Measurements from ENCODE around the gene E2F1.

E2F1 gene

DNA sequence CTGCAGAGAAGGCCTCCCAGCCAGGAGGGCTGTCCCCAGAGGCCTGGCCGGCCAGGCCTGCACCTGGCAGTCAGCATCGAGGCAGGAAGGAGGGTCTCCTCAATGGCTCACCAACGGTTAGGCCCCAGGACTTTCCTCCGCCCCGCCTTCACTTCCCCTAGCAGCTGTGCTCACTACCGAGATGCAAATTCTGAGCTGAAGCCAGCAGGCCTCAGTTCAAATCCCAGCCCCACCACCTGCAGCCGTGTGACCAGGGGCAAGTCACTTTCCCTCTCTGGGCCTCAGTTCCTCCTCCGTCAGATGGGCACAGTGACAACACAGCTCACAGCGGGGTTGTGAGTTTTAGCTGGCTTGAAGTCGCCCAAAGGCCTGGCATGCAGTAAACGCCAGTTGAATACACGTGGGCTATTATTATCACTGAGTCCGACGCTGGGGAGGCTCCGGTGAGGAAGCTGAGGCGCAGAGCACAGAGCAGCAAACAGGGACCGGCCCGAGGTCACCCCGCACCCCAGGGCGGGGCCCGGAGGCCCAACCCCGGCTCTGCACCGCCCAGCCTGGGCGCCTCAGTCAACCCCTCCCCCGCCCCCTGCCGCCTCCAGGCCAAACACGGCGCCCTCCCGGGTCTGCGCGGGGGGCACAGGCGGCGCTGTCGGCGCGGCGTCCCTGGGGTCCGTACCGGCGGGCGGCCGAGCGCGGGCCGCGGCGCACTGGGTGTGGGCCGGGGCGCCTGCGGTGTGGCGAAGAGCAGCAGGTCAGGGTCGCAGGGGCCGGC is 671 bp downstream of the E2F1 start:
- peak; percentile 5 for DNase-seq

DNA sequence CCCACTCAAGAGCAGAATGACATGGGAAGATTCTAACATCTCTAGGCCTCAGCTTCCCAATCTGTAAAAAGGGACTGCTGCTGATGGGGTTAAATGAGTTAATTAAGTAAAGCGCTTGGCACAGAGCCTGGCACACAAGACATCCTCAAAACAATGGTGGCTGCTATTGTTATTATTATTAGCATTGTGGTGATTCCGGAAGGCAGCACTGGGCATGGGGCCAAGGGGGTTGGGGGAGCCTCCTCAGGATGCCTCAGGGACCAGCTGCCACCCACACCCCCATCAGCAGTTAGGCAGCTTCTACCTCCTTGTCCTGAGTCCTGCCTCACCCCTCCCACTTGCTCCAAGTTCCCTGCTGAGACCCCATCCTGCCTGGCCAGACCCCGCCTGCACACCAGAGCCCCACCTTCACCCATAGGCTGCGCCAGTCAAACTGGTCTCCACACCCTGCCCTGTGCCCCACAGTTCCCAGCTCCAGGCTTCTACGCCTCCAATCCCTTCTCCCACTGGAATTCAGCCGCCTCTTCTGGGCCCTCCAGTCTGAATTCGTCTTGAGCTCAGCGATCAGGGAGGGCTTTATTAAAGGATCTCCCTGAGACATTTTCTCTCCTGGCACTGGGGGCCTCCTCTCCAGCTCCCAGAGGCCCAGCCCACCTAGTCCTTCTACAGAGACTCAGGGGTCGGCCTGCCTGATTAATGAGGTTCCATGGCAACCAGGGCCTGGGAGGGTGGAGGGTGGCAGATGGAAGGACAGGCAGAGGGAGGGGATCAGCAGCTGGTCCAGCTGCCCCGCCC is 1.5 kb downstream of the E2F1 start:
- peak; percentile 39 for DNase-seq

DNA sequence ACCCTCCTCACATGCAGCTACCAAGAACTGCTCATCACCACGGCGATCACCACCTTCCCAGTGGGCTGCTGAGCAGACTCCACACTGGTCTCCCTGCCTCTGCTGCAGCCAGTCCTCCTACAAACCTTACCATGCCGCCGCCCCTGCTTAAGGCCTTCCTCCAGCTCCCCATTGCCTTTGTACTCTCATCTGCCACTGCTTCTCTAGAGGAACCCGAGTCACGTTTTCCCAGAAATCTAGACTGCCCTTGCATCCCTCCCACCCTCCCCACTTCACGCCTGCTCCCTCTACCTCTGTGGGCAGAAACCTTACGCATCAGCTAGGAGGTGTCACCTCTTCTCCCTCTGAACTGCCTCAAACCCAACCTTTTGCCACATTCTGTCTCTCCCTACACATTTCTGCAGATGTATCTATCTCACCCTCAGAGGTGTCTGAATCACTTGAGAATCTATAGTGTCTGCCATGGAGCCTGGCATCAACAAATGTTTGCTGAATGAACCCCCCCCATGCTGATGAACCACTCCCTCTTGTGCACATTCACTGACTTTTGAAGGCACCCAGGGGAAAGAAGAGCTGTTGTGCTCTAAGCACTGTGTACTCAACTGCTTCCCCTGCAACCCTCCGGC is 4.3 kb downstream of the E2F1 start:
- no peak for DNase-seq

DNA sequence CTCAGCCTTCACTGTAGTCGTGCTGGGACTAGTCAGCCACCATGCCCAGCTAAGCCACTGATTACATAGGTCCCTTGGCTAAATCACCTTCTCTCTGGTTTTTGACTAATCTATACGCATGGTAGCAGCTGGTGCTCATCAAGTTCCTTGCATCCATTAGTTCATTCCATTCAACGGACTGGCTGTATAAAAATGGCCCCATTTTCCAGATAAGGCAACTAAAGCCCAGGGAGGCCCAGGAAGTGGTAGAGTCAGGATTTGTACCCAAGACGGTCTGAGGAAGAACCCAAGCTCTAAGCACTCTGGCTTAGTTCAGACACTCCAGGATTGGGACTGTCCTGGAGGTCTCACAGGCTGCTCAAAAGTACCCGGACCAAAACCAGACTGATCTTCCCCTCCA is 4.9 kb downstream of the E2F1 start:
- DNase-seq = no peak

DNA sequence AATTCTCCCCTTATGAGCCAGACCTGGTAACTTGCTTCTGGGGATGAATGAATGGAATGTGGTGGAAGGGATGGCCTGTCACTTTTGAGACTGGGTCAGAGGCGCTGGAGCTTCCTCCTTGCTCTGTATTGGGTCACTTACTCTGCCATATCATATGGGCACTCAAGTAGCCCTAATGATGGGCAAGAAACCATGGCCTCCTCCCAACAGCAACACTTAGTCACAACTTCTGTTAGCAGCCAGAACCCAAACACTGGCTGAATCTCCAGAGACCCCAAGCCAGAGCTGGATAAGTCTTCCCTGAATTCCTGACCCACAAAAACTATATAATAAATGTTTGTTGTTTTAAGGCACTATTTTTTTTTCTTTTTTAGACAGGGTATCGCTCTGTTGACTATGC is 5.5 kb downstream of the E2F1 start:
- no peak for DNase-seq

DNA sequence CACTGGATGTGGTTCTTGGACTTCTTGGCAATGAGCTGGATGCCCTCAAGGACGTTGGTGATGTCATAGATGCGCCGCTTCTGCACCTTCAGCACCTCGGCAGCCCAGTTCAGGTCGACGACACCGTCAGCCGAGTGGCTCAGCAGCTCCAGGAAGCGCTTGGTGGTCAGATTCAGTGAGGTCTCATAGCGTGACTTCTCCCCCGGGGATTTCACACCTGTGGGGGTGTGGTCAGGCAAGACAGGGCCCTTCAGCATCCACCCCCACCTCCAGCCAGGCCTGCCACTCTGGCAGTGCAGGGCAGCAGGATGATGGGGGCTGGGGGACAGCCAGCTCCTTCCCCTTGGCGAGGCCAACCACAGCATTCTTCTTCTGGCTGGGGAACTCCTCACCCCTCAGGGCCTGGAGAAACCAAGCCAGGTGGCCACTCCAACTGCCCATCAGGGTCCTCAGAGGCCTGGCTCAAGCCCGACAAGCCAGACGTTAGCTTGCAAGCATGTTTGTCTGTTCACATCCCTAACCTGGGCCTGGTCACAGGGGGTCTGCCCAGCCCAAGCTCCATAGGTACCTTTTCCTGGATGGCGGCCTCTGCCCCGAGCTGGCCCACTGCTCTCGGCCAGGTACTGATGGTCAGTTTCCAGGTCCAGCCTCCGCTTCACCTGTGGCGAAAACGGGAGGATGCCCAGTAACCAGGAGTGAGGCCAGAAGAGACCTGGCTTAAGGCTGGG is 6.3 kb downstream of the E2F1 start:
- DNase-seq = no peak

DNA sequence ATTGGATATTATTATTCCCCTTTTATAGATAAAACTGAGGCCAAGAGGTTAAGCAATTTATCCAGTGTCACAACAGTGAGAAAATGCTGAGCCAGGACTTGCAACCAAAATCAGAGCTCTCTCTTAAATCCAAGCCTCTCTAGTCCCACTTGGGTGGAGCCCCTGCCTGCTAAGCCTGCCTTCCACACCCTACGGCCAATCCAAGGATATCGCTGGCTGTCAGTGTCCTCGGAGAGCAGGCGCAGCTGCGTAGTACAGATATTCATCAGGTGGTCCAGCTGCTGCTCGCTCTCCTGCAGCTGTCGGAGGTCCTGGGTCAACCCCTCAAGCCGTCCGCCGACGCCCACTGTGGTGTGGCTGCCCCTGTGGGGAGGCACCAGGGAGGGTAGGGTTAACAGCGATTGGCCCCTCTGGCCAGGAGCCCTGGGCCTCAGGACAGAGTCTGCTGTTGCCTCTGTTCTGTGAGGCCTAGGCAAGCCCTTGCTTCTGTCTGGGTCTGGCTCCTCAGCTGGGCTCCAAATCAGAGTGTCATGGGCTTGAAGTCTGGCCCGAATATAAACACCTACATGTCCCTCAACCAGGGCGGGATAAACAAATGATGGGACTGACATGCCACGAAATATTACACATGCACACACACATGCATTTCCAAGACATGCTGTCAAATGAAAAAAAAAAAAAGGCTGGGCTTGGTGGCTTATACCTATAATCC is 8.0 kb downstream of the E2F1 start:
- DNase-seq = no peak

DNA sequence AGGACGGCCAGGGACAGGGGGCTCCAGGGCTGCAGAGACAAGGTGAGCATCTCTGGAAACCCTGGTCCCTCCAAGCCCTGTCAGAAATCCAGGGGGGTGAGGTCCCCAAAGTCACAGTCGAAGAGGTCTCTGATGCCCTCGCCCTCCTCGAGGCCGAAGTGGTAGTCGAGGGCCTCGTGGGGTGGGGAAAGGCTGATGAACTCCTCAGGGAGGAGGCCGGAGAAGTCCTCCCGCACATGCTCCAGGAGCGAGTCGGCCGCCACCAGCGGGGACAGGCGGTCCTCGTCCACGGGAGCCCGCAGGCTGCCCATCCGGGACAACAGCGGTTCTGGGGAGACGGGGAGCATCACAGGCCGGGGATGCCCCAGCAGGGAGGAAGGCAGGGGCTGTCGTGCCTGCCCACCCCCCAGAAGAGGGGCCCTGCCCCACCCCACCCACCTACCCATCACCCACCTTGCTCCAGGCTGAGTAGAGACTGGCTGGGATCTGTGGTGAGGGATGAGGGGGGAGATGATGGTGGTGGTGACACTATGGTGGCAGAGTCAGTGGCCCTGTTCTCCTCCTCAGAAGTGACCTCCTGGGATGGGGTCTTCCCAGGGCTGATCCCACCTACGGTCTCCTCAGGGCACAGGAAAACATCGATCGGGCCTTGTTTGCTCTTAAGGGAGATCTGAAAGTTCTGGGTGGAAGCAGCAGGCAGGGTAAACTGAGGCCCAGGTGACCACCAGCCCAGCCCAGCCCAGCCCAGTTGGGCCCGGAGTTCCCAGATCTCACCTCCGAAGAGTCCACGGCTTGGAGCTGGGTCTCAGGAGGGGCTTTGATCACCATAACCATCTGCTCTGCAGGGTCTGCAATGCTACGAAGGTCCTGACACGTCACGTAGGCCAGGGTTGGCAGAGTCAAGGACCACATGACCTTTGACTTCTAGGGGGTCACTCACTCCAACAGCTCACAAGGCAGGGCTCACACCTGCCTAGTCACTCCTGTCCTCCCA is 9.2 kb downstream of the E2F1 start:
- DNase-seq = no peak

DNA sequence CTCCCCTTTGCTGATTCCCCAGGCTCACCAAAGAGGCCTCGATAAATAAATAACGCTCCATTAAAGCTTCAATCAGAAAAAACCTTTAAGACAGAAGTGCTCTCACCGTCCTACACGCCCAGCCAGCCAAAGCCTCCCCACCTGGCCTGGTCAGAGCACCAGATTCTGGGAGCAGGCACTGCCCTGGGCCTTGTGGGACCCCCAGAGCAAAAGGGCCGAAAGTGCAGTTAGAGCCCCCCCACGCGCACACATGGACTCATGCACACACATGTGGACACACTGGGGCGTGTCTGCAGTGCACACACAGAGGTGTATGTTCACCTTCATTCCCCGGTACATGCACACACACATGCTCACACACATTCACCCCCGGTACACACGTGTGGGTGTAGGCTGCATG is 10.1 kb downstream of the E2F1 start:
- DNase-seq = no peak

DNA sequence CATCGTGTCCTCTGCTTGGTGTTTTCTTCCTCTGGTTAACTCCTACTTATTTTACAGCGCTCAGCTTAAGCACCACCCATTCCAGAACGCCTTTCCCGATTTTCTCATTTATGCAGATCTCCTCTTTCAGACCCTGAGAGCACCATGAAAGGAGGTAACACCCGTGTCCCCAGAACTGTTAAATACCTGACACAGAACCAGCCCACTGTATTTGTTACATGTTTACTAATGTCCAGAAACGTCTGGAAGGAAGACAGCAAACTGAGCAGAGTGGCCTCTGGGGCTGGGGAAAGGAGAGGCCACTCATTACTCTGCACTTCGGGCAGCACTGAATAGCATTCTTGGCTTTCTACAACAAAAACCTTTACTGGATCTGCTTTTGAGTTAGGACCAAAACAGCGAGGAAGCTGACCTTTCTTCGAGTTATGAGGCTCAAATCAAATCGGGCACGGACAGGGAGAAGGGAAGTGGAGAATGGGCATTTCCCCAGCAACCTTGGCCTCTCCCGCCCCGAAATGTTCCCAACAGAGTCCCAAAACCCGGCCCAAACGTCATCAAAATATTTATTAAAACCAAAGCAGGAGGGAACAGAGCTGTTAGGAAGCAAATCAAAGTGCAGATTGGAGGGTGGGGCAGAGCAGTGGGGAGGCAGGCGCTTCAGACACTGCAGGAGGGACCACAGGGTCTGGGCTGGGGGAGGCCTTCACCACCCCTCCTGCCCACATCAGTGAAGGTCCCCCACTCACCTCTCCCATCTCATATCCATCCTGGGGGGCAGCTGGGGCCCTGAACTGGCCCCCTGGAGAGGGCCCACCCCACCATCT is 10.8 kb downstream of the E2F1 start:
- no peak for DNase-seq

DNA sequence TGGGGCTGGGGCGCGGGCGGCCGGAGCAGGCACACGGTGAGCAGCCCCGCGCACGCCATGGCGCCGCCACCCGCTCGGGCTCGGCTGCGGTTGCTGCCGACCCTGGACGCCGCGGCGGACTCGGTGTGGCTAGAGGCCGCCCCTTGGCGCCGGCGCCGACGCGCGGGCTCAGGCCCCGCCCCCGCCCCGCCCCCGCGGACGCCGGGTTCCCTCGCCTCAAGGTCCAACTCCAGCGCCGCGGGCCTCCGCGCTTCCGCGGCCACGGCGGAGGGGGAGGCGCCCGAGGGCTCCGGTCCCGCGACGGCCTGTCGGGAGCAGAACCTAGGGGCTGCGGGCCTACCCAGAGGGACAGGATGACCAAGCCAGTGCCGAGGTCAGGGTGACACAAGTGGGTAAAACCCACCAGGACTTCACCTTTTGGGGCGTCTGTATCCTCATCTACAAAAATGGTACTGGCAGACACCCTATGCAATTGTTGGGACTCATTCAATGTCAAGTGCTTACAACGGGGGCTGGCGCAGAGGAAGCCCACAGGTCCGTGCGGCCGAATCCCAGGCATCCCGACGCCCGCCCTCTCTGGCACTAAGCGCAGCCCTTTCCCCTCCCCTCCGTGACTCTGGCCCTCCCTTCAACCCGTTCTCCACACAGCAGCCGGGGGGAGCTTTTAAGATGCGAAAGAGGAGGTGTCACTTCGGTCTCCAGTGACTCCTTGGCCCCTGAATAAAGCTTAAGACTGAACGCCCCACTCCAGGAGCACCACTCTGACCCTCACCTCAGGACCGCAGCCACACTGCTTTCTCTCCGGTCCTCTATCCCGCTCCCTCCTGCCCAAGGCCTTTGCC is 11.7 kb downstream of the E2F1 start, which contains the start of gene NECAB3:
Gene NECAB3, minus strand, starts transcription at position 135 of the 842 bp plus-strand sequence. Its CDS starts 76 bp downstream, at position 59.
- DNase-seq = peak; percentile 34

DNA sequence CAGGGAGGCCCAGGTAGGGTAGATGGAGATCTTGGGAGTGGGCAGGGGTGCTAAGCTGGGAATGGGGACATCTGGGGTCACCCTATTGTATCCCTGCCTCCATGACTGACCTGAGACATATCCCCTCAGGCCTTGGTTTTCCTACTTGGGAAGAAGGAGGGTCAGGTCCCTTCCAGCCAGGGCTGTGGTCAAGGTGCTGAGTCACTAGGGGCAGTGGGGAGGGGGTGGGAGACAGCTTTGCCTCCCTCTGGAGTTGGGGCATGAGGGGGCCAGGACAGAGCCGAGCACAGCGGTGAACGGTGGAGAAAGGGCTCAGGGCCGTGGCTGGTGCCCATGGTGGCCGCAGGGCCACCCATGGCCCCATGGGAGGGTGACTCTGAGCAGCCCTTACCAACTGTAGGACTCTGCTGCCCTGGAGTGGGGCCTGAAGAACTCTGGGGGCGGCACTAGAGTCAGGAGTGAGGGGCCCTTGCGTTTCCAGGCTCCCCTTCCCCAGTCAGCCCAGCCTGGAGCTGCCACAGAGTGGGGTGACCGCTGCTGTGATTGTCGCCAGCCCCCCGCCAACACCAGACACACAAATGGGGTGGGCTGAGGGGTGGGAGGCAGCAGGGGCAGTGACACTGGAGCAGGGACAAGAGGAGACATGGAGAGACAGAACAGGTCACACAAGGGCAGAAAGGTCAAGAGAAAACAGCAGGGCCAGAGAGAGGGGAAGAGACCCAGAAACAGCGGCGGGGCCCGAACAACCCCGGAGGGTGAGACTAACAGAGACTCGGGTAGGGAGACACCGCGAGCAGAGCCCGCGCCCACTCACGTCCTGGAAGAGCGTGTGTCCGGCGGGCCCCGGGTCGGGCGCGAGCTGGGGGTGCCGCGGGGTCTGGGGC is 12.5 kb downstream of the E2F1 start:
- no peak for DNase-seq

DNA sequence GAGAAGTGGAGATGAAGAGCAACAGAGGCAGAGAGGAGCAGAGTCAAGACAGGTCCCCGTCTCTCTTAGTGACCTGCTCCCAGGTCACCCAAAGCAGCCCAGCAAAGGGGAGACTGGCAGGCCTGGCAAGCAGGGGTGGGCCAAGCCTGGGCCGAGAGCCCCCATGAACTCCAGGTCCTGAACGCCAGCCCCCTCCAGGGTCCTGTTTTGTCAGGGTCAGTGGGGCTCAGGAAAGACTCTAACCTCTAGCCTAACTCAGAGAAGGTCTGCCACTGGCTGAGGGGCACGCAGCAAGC is 13.1 kb downstream of the E2F1 start:
- DNase-seq = no peak

DNA sequence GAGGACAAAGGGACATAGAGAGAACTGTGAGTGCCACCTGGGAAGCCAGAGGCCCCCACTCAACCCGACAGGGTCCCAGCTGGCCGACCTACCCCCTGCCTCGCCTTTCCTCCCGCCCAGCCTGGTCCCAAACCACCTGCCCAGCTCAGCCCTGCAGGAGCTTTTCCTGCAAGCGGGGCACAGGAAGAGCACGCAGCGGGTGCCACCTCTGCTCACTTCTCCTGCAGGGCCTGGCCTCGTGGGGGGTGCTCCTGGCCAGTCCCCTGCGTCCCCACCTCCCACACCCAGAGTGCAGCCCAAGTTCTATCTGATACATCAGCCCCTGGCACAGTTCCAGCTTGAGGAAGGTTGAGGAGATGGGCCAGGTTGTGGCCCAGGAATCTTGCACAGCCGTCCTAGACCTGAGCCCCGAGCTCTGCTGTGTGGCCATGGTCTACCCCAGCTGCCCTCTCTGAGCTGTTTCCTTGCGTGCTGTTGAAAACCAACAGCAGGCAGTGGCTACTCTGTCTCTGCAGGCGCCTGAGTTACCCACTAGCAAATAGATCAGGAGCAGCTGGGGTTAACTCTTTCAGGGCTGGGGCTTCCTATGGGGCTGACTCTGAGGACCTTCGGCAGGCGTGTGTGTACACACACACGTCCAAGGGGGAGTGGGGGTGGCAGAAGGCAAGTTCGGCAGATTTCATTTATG is 13.6 kb downstream of the E2F1 start:
- no peak for DNase-seq

DNA sequence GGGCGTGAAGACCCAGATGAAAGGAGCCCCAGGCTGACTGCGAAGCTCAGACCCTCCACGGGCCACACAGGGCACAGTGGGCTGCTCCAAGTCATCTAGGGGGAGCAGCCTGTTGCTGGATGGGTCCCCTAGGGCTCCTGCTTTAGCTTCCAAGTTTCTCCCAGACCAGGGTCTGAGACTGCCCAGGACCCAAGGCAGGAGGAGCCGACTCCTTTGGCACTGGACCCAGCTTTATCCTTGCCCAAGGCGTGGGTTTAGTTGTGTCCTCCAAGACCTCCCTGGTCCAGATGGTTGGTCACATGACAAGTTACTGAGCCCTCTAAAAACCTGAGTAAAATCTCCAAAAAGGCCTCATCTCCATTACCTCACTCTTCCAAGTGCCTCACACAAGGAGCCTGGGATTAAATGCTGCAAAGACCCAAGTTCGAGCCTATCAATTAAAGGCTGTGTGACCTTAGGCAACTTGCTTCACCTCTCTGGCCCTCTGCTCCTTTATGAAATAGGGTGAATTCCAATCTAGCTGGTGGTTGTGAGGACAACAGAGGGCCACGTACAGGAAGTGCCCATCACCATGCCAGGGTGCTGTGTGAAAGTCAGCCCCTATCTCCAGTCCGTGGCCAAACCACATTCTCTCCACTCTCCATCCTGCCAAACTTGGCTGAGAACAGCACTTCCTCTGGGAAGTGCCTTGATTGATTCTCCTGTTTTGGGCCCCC is 14.5 kb downstream of the E2F1 start:
- no peak for DNase-seq

DNA sequence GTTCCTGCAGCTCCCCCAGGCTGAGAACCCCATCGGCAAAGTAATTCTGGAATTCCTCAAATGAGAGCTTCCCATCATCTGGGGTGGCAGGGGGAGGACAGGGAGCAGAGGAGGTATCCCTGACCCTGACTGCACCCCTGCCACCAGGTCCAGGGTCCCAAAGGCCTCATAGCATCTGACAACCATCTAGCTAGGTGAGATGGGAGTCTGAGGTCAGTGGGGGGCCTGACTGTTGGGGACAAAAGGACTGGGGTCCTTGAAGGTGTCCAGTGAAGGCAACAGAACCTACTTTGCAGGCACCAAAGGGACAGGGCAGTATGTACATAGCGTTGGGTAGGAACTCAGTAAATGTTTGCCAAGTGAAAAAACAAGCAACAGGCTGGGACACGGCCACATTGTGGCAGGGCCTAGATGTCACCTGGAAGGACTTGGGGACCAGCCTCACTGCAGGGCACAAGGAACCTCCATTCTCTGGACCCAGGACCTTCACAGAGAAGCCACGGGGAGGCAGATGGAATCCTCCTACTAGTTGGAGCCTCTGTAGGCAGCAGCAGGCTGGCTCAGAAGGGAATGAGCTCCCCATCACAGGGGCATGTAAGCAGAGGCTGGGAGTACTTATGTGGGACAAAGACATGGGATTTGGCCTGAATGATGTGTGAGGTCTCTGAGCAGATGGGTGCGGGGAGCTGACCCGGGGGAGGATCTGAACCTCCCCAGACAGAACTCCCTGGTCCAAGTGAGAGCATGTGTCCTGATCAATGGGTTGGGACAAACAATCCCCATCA is 15.3 kb downstream of the E2F1 start:
- no peak for DNase-seq
